ENCODE measurements around the gene PRKG1.

GRCh38 chr10:51903675-51904074 is 829.4 kb downstream of the PRKG1 start:
- TF ChIP-seq REST (IDR thresholded peaks at IDR 0.05; ENCODE audit: low read depth): no peak
- no peak for TF ChIP-seq RAD21 (IDR thresholded peaks at IDR 0.05; ENCODE audit: low read depth)

All from Ishikawa (cell line).